Fibroblast of villous mesenchyme (primary cell): ENCODE results near the gene MBD4. TPM values are rescaled to one million over a fixed set of nuclear protein-coding genes. Genes with fewer than 3 reads are reported as not detected.
"Not testable (repeated sequence)": the region's sequence is repeated elsewhere in the genome, so short reads cannot be mapped to it uniquely, and the experiment has no call there.

Experiments
- DNase-seq: peaks from one replicate; pipeline ENCODE4 v3.0.0-alpha.2; 2010; ENCODE audit warnings: low read depth
- H3K4me3 ChIP-seq: 2 replicates; pipeline ENCODE4 v1.5.1; 2011; ENCODE audit warnings: low read depth, mild to moderate bottlenecking, low read length
- total RNA-seq: library from RNA; depleted of rRNA; stranded (reverse); fragments of >200 nt; gene quantifications from 2 replicates; pipeline ENCODE4 v1.2.3, GENCODE V29; 2012
- TF ChIP-seq, protein P1 (sequence below): IDR thresholded peaks from 2 replicates; pipeline ENCODE4 v1.5.1; 2012; ENCODE audit warnings: low read depth, mild to moderate bottlenecking, low read length; ENCODE audit not compliant: insufficient read depth

The MBD4 gene
- total RNA-seq, 1 donor, result 32.0 TPM

DNA sequence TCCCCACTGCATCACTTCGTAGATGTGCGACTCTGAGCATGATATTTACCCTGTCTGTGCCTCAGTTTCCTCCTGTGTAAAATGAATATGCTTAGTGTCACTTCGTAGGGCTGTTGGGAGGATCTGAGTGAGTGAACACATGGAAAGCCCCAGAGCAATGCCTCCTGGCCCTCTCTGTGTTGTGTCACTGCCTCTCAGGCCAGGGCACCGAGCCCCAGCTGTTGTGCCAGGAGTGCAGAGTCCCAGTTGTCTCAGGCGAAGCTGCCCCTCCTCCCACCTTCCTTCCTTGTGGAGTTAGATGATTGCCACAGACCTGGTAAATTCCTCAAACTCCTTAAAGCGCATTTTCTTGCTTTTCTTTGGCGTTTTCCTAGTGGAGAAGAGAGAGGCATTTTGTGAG is 37.5 kb downstream of the MBD4 start:
- TF ChIP-seq, protein P1, sequence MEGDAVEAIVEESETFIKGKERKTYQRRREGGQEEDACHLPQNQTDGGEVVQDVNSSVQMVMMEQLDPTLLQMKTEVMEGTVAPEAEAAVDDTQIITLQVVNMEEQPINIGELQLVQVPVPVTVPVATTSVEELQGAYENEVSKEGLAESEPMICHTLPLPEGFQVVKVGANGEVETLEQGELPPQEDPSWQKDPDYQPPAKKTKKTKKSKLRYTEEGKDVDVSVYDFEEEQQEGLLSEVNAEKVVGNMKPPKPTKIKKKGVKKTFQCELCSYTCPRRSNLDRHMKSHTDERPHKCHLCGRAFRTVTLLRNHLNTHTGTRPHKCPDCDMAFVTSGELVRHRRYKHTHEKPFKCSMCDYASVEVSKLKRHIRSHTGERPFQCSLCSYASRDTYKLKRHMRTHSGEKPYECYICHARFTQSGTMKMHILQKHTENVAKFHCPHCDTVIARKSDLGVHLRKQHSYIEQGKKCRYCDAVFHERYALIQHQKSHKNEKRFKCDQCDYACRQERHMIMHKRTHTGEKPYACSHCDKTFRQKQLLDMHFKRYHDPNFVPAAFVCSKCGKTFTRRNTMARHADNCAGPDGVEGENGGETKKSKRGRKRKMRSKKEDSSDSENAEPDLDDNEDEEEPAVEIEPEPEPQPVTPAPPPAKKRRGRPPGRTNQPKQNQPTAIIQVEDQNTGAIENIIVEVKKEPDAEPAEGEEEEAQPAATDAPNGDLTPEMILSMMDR, result no peak
- DNase-seq, result no peak
- H3K4me3 ChIP-seq, result no peak overlapping the region

DNA sequence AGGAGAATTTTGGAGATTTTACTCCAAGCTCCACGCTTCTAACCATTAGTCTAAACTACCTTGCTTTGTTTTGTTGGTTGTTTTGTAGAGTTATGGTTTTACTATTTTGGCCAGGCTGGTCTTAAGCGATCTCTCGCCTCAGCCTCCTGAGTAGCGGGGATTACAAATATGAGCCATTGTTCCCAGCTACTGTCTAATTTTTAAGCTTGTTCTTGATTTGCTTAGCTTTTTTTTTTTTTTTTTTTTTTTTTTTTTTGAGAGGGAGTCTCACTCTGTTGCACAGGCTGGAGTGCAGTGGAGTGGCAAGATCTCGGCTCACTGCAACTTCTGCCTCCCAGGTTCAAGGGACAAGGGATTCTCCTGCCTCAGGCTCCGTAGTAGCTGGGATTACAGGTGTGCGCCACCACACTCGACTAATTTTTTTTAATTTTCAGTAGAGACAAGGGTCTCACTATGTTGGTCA is 39.8 kb downstream of the MBD4 start:
- DNase-seq, result no peak
- TF ChIP-seq, protein P1, result no peak
- no peak overlapping the region for H3K4me3 ChIP-seq

DNA sequence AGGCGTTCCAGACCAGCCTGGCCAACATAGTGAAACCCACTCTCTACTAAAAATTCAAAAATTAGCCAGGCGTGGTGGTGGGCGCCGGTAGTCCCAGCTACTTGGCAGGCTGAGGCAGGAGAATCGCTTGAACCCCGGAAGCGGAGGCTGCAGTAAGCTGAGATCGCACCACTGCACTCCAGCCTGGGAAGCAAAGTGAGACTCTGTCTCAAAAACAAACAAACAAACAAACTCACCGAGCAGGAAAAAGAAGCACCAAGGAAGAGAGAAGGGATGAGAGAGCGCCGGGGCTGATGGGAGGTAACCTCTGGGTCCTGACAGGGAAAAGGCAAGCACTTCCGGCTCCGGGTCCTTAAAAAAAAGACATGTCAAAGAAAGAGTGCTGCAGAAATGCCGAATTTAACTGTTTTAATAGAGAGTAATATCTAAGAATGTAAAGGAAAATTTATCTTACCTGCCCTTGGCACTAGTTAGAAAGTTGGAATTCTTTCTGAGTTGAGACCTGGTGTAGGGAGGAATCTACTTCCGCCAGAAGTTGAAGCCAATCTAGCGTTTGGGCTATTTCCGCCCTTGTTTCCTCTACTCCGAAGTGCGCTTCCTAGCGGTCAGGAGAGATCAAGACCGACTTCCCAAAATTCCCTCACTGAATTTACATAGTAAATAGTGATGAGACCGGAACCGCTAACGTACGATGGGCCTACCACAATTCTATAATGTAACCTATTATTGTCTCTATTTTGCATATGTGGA is 40.4 kb downstream of the MBD4 start:
- TF ChIP-seq, protein P1, result peak; percentile 65
- peak; percentile 97 for DNase-seq
- H3K4me3 ChIP-seq, result peak overlapping the region; percentile 82

DNA sequence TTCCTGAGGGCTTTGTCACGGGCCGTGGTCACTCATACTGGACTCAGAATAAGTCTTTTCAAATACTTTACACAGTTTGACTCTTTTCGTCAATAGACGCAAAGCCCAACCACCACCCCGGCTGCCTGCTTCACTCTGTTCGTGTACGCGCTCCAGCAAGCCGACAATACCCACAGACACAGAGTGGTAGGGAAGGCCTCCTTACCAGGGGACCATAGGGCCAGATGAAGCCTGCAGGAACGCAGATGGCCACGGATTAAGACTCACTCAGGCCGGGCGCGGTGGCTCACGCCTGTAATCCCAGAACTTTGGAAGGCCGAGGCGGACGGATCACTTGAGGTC is 41.0 kb downstream of the MBD4 start:
- peak overlapping the region; percentile 82 for H3K4me3 ChIP-seq
- DNase-seq, result peak; percentile 47
- TF ChIP-seq, protein P1, result no peak

DNA sequence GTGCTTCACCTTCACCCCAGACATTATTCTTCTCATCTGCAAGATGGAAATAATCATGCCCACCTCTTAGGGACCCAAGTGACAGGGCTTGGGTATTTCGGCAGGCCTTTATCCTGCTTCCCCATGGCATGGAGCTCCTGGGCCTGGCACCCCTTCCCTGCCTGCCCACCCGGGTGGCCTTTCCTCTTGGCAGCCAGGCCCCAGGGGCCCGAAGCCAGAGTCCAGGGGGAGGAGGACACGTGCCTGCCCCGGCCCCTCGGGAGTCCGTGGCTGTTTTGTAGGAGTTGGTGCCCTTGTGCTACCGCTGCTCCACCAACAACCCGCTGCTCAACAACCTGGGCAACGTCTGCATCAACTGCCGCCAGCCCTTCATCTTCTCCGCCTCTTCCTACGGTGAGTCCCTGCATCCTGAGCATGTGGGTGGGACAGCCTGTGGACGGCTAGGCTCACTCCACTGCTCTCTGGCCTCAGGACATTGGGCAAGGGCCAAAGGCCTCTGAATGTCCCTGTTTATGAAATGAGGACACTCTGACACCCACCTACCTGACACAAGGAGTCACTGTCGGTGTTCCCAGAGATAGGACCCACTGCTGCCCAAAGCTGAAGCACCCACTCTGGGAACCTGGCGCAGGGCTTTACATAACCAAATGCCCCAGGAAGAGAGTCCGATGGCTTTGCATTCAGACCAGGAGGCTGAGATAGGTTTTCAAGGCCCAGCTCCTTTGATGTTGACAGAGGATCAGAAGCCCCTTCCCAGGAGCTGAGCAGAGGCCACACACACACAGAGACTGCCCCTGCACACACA is 45.8 kb downstream of the MBD4 start:
- H3K4me3 ChIP-seq, DNase-seq: not testable (repeated sequence)

DNA sequence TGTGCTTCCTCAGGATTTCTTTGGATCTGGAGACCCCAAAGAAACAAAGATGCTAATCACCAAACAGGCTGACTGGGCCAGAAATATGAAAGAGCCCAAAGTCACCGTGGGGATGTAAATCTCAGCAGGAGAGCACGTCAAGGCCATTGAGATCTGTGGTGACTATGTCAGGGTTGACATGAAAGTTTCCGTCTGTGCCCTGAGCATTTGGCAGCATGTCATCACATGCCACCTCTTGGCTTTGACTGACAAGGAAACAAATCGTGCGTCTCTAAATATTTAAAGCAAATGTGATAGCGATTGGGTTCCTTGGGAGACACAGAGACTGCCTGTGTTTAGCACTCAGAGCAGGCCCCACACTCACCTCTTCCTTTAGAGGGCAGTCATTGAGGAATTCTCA is 46.5 kb downstream of the MBD4 start:
- no peak for DNase-seq
- H3K4me3 ChIP-seq, result no peak overlapping the region
- TF ChIP-seq, protein P1, result no peak

DNA sequence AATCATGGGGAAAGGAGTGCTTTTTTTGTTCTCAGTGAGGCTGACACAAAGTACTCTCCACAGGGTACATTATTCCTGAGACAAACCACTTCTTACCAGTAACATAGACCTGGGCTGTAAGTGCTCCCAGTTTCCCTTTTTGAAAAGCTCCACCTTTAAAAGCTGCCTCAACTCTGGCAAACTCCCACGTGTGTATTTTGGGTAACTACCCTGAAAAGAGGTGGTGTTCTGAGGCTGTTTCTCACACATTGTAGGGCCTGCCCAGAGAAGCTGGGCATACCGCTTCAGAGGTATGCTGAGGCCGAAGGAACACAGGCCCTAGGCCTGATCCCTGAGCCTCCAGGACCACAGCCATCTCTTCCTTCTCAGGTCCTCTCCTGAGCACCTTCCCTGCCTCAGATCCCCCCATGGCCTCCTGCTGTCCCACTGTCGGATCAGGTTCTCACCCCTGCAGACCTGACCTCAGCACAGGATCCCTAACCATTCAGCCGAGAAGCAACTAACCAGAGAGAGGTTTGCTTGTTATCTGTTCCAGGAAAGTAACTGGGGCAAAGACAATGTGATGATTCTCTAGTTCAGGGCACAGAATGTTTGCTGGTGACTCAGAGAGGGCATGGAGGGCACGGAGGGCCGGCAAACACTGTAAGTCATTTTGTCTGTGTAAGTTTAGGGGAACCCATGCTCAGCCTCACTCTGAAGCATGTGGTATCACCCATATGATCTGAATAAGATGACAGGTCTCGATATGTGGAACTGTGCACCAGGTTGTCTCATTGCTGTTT is 47.5 kb downstream of the MBD4 start:
- DNase-seq, H3K4me3 ChIP-seq: not testable (repeated sequence)

DNA sequence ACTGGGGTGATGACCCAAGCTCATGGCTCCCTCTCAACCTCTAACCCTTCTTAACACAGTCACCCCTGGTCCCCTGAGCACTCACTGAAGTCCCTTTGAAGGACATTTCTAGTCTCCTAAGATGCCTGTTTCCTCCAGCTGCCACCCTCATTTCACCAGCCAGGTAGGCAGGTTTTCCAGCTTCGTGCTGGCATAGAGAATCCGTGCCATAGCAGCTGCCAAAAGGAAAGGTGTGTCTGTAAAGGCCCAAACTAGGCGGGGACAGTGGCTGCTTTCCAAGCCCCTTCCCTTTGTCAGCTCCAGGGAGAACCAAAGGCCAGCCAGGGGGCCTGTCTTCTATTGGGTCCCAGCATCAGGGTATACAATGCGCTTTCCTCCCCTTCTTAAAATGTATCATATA is 48.2 kb downstream of the MBD4 start:
- DNase-seq, H3K4me3 ChIP-seq: not testable (repeated sequence)
